HepG2 (cell line): ENCODE results near the gene NDUFS7. TPM values are rescaled to one million over a fixed set of nuclear protein-coding genes. Genes with fewer than 3 reads are reported as not detected.
"Not testable (repeated sequence)": the region's sequence is repeated elsewhere in the genome, so short reads cannot be mapped to it uniquely, and the experiment has no call there.

Experiments used
- ATAC-seq: fragments of 200-7000 bp; cut with Tn5 transposase; 3 replicates; pipeline ENCODE4 v1.9.1; 2020; ENCODE audit warnings: mild to moderate bottlenecking, moderate library complexity
- BruUV-seq: library from RNA; stranded (reverse); fragments of 400-500 nt; replicated peaks from 2 replicates; lab custom pipeline; 2021; lab: Mats Ljungman, UMichigan
- CTCF ChIA-PET: fragments of 300-600 bp; formaldehyde crosslinking; extraction: SDS; loops from one replicate; lab custom pipeline; 2021; ENCODE audit warnings: low total read pairs, inconsistent platforms, low intra/inter-chr PET ratio; lab: Yijun Ruan, JAX
- POLR2A ChIA-PET: fragments of 350-600 bp; sonication (Branson Sonifier 250); formaldehyde crosslinking; loops from one replicate; lab custom pipeline; 2020; ENCODE audit warnings: antibody characterized with exemption, inconsistent platforms; lab: Yijun Ruan, JAX
- DNase-seq: peaks from one replicate; pipeline ENCODE4 v3.0.0-alpha.2; 2015; ENCODE audit warnings: low spot score
- FAIRE-seq: peaks from 3 replicates; lab custom pipeline; 2011; peaks lifted over from hg19 to GRCh38; lab: Jason Lieb, UNC
- H2AFZ ChIP-seq: one replicate; pipeline ENCODE4 v1.6.1; 2011; ENCODE audit warnings: low read length, inconsistent platforms
- H3K27ac ChIP-seq: fragments of 300-600 bp; 3 replicates; pipeline ENCODE4 v1.8.0; 2011; ENCODE audit warnings: mixed run types, mild to moderate bottlenecking, mixed read lengths, low read length, inconsistent platforms; ENCODE audit not compliant: insufficient read depth; ENCODE audit errors: extremely low read length
- H3K27me3 ChIP-seq, 2 experiments: fragments of 200-600 bp in 1 of 2; 2 replicates in 1 of 2; 3 replicates in 1 of 2; pipeline versions ENCODE4 v1.6.0 to v1.8.0; 2011; ENCODE audit warnings: low read length in 2 of 2, mild to moderate bottlenecking in 2 of 2, moderate library complexity in 2 of 2, inconsistent platforms in 1 of 2; ENCODE audit not compliant: insufficient read depth in 2 of 2, control insufficient read depth in 1 of 2
- H3K36me3 ChIP-seq, 2 experiments: fragments of 200-600 bp in 1 of 2; replicated peaks in 1 of 2; 2 replicates in 1 of 2; 3 replicates in 1 of 2; pipeline versions ENCODE4 v1.5.1 to v1.8.0; 2011; ENCODE audit warnings: low read length in 2 of 2, inconsistent platforms in 1 of 2; ENCODE audit not compliant: insufficient read depth in 2 of 2, control insufficient read depth in 1 of 2
- H3K4me1 ChIP-seq: 2 replicates; pipeline ENCODE4 v1.5.1; 2012; ENCODE audit warnings: low read length, inconsistent platforms; ENCODE audit not compliant: insufficient read depth
- H3K4me2 ChIP-seq: 2 replicates; pipeline ENCODE4 v1.6.0; 2011; ENCODE audit warnings: low read depth, low read length, inconsistent platforms
- H3K4me3 ChIP-seq, 3 experiments: fragments of 200-600 bp in 1 of 3; sonication (generic), shearing (Covaris generic) in 1 of 3; replicated peaks in 1 of 3; 2 replicates each; pipeline ENCODE4 v1.5.1; 2011 to 2016; ENCODE audit warnings: low read length in 3 of 3, inconsistent platforms in 2 of 3, low read depth in 2 of 3, mild to moderate bottlenecking in 2 of 3, control low read depth in 1 of 3, mixed read lengths in 1 of 3; ENCODE audit not compliant: insufficient read depth in 1 of 3
- H3K79me2 ChIP-seq: one replicate; pipeline ENCODE4 v1.6.1; 2011; ENCODE audit warnings: low read length, inconsistent platforms; ENCODE audit not compliant: insufficient read depth
- H3K9ac ChIP-seq: 2 replicates; pipeline ENCODE4 v1.6.0; 2011; ENCODE audit warnings: mild to moderate bottlenecking, low read depth, low read length, inconsistent platforms; ENCODE audit not compliant: insufficient read depth
- H3K9me3 ChIP-seq: 2 replicates; pipeline ENCODE4 v1.5.1; 2012; ENCODE audit warnings: mild to moderate bottlenecking, low read length
- H4K20me1 ChIP-seq: 2 replicates; pipeline ENCODE4 v1.6.0; 2011; ENCODE audit warnings: inconsistent platforms, mild to moderate bottlenecking, low read length, moderate library complexity; ENCODE audit not compliant: insufficient read depth
- AGO2 ChIP-seq: fragments of 200-400 bp; formaldehyde crosslinking; optimal IDR thresholded peaks from 2 replicates; pipeline ENCODE3; 2017; ENCODE audit warnings: mild to moderate bottlenecking, low read depth, low read length, moderate library complexity
- POLR2A ChIP-seq, 2 experiments: IDR thresholded peaks; 2 replicates each; pipeline ENCODE4 v1.6.1; 2011; ENCODE audit warnings: low read depth in 2 of 2, low read length in 2 of 2, mild to moderate bottlenecking in 1 of 2, moderate library complexity in 1 of 2; ENCODE audit not compliant: insufficient read depth in 1 of 2
- RBFOX2 ChIP-seq: fragments of 200-400 bp; formaldehyde crosslinking; IDR thresholded peaks from 2 replicates; pipeline ENCODE4 v1.6.1; 2017; ENCODE audit warnings: low read depth, mild to moderate bottlenecking, low read length
- RBM39 ChIP-seq: fragments of 200-400 bp; formaldehyde crosslinking; IDR thresholded peaks from one replicate; pipeline ENCODE4 v1.6.1; 2018; ENCODE audit warnings: antibody characterized with exemption, mild to moderate bottlenecking, low read depth, low read length; ENCODE audit not compliant: poor library complexity, severe bottlenecking
- ZBTB33 ChIP-seq: sonication (generic); formaldehyde crosslinking; IDR thresholded peaks from 2 replicates; pipeline ENCODE4 v1.4.0; 2020; ENCODE audit warnings: missing genetic modification reagents
- ZBTB38 ChIP-seq: sonication (generic); formaldehyde crosslinking; IDR thresholded peaks from 2 replicates; pipeline ENCODE4 v1.5.1; 2020; ENCODE audit warnings: mild to moderate bottlenecking, missing genetic modification reagents
- ZFY ChIP-seq: sonication (generic); formaldehyde crosslinking; IDR thresholded peaks from 2 replicates; pipeline ENCODE4 v1.4.0; 2020; ENCODE audit warnings: missing genetic modification reagents
- ZNF280B ChIP-seq: sonication (generic); formaldehyde crosslinking; IDR thresholded peaks from 2 replicates; pipeline ENCODE4 v1.5.0; 2020; ENCODE audit warnings: missing genetic modification reagents, mild to moderate bottlenecking, borderline replicate concordance
- ZNF788 ChIP-seq: sonication (generic); formaldehyde crosslinking; IDR thresholded peaks from 2 replicates; pipeline ENCODE4 v1.5.0; 2020; ENCODE audit warnings: mild to moderate bottlenecking, missing genetic modification reagents, borderline replicate concordance
- WGBS: methylation state at CpG from one replicate; pipeline ENCODE4 v1.1.6; 2017; ENCODE audit warnings: low lambda C conversion rate; 5-methylcytosine and 5-hydroxymethylcytosine counted together
- in situ Hi-C: cut with HindIII; loops from 2 replicates; pipeline ENCODE4 v1.10.0; 2017; ENCODE audit warnings: low pct_unique_long_range_greater_than_20kb; ENCODE audit not compliant: extremely low pct_ligation_motif_present
- intact Hi-C: fragments of 100-400 bp; cut with micrococcal nuclease; formaldehyde crosslinking; loops from one replicate; pipeline ENCODE4 v1.10.0; 2022; ENCODE audit not compliant: unreplicated experiment
- polyA plus RNA-seq, 8 experiments: library from polyadenylated mRNA; depleted of rRNA in 3 of 8; stranded (reverse) in 7 of 8; unstranded in 1 of 8; fragments of >200 nt; fragmentation: Illumina TruSeq in 4 of 8; extraction: Trizol in 4 of 8; gene quantifications; 2 replicates each; pipeline versions ENCODE4 v1.2.1 to v1.2.3, GENCODE V29; 2011 to 2016; ENCODE audit warnings: low read depth in 4 of 8, missing spikeins in 1 of 8, mixed read lengths in 1 of 8; ENCODE audit not compliant: insufficient read depth in 1 of 8
- total RNA-seq, 5 experiments: library from RNA; depleted of rRNA; stranded (reverse); fragments of >200 nt; fragmentation: Illumina TruSeq; extraction: Trizol; gene quantifications; 2 replicates each; pipeline ENCODE4 v1.2.3, GENCODE V29; 2016; ENCODE audit warnings: low read depth in 1 of 5
- TF ChIP-seq, protein P1 (sequence below): sonication (generic); formaldehyde crosslinking; IDR thresholded peaks from 2 replicates; pipeline ENCODE4 v1.5.1; 2020; ENCODE audit warnings: mild to moderate bottlenecking, missing genetic modification reagents, moderate library complexity

NDUFS7 gene
- total and polyA plus RNA-seq, 2 of the 13 experiments (the other 11 are each of a cell fraction or from before 2014, with no cell fraction given): 34.3 to 66.9 TPM

- H2AFZ ChIP-seq, ATAC-seq, DNase-seq, H3K27me3 ChIP-seq, BruUV-seq, FAIRE-seq, H3K9me3 ChIP-seq, CTCF ChIA-PET, in situ Hi-C loops, intact Hi-C loops: not testable (repeated sequence)
- TF ChIP-seq ZFY (CRISPR knock-in tag) (0 out of 2 replicates have a peak, but pooled peaks have one; percentile 14), ZNF788 (CRISPR knock-in tag) (peak; percentile 32; the same call in 1 of the 2 replicates), AGO2 (peak; percentile 55), ZBTB33 (CRISPR knock-in tag) (peak; percentile 86), POLR2A (IDR thresholded peaks at IDR 0.05; ENCODE audit: insufficient read depth in 1 of 2, low read depth in 2 of 2, low read length in 2 of 2) (0 out of 4 replicates have a peak, but pooled peaks of 1 of the 2 experiments have one; percentile 25), RBM39 (peak; percentile 44), ZBTB38 (CRISPR knock-in tag) (peak; percentile 58; the same call in 1 of the 2 replicates), ZNF280B (CRISPR knock-in tag) (0 out of 2 replicates have a peak, but pooled peaks have one; percentile 34), RBFOX2 (peak; percentile 79)
- TF ChIP-seq, protein P1, sequence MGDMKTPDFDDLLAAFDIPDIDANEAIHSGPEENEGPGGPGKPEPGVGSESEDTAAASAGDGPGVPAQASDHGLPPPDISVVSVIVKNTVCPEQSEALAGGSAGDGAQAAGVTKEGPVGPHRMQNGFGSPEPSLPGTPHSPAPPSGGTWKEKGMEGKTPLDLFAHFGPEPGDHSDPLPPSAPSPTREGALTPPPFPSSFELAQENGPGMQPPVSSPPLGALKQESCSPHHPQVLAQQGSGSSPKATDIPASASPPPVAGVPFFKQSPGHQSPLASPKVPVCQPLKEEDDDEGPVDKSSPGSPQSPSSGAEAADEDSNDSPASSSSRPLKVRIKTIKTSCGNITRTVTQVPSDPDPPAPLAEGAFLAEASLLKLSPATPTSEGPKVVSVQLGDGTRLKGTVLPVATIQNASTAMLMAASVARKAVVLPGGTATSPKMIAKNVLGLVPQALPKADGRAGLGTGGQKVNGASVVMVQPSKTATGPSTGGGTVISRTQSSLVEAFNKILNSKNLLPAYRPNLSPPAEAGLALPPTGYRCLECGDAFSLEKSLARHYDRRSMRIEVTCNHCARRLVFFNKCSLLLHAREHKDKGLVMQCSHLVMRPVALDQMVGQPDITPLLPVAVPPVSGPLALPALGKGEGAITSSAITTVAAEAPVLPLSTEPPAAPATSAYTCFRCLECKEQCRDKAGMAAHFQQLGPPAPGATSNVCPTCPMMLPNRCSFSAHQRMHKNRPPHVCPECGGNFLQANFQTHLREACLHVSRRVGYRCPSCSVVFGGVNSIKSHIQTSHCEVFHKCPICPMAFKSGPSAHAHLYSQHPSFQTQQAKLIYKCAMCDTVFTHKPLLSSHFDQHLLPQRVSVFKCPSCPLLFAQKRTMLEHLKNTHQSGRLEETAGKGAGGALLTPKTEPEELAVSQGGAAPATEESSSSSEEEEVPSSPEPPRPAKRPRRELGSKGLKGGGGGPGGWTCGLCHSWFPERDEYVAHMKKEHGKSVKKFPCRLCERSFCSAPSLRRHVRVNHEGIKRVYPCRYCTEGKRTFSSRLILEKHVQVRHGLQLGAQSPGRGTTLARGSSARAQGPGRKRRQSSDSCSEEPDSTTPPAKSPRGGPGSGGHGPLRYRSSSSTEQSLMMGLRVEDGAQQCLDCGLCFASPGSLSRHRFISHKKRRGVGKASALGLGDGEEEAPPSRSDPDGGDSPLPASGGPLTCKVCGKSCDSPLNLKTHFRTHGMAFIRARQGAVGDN (CRISPR knock-in tag): peak; percentile 50
- Histone ChIP-seq H3K4me3 (peak overlapping the region; percentile 86 to 89 (median 87)), H3K27ac (peak overlapping the region; percentile 82), H3K36me3 (peaks cover 13 to 35% of the 10 kb centered on the region in 2 experiments), H3K4me1 (peaks cover 41% of the 10 kb centered on the region), H3K9ac (peak overlapping the region; percentile 99), H3K4me2 (peak overlapping the region; percentile 99), H3K79me2 (peaks cover 31% of the 10 kb centered on the region), H4K20me1 (peaks cover 36% of the 10 kb centered on the region)
- 60% methylated on average over 27 of the region's 57 CpGs for WGBS
- POLR2A ChIA-PET: interaction anchor here (0.9 to 1.2 kb wide), 3 partner anchors 16 to 171 kb away, joined by 3 to 4 read pairs (median 4); partner anchors contain the start of gene CIRBP
Measured at GRCh38 chr19:1439525-1440417, 56.1 kb downstream of the NDUFS7 start.
